HL-60 (cell line): ENCODE data around the gene CFTR.

Experiments
- DNase-seq, 2 experiments: peaks; one replicate each; pipeline ENCODE4 v3.0.0-alpha.2; 2010 to 2020; ENCODE audit warnings: low read depth in 1 of 2, low spot score in 1 of 2
- H3K27ac ChIP-seq: fragments of 250-450 bp; sonication (Bioruptor Pico); replicated peaks from 2 replicates; pipeline ENCODE4 v1.5.1; 2020; ENCODE audit warnings: mild to moderate bottlenecking, moderate library complexity
- H3K27me3 ChIP-seq: fragments of 250-450 bp; sonication (Bioruptor Pico); 2 replicates; pipeline ENCODE4 v1.5.1; 2021; ENCODE audit warnings: mild to moderate bottlenecking, moderate library complexity; ENCODE audit not compliant: insufficient read depth, poor library complexity, severe bottlenecking
- H3K4me3 ChIP-seq: replicated peaks from 2 replicates; pipeline ENCODE4 v1.5.1; 2011; ENCODE audit warnings: mild to moderate bottlenecking, control low read depth, low read length; ENCODE audit not compliant: insufficient read depth
- GABPA ChIP-seq: IDR thresholded peaks from 2 replicates; pipeline ENCODE4 v1.6.1; 2012; ENCODE audit warnings: low read depth
- POLR2AphosphoS5 ChIP-seq: IDR thresholded peaks from 2 replicates; pipeline ENCODE4 v1.6.1; 2012; ENCODE audit warnings: low read depth
- REST ChIP-seq: IDR thresholded peaks from 2 replicates; pipeline ENCODE4 v1.6.1; 2012; ENCODE audit warnings: low read depth; ENCODE audit not compliant: insufficient replicate concordance
- SPI1 ChIP-seq: IDR thresholded peaks from 2 replicates; pipeline ENCODE4 v1.6.1; 2012; ENCODE audit warnings: low read depth, mild to moderate bottlenecking, borderline replicate concordance
- TF ChIP-seq, protein P1 (sequence below): IDR thresholded peaks from one replicate; pipeline ENCODE4 v1.5.1; 2011; ENCODE audit warnings: low read length, control low read depth, inconsistent platforms; ENCODE audit not compliant: insufficient read depth

CFTR gene

GRCh38 chr7:117689406-117689805 lies 209.6 kb downstream of the CFTR start:
- Histone ChIP-seq H3K27ac (no peak overlapping the region), H3K4me3 (no peak overlapping the region), H3K27me3 (no peaks in the 10 kb centered on the region)
- TF ChIP-seq POLR2AphosphoS5 (no peak), GABPA (no peak), SPI1 (no peak)
- DNase-seq: no peak

DNA sequence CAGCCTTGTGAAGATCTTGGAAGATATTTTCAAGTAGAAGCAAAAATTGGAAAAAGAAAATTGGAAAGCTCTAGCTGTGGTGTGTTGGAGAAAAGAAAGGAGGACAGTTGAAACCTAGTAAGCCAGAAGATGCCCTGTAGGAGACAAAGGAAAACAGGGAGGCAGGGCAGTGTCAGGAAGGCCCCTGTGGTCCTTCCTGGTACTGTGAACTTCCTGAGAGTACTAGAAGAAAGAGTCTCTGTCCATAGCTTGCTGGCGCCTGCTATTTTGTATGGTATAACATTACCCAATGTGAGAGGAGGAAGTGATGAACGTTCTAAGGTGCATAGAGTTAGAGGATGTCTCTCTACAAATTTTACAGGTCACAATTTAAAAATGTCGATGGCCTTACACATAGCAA lies 210.3 kb downstream of the CFTR start:
- no peak for DNase-seq
- H3K27me3 ChIP-seq: no peaks in the 10 kb centered on the region
- TF ChIP-seq REST (no peak), GABPA (no peak), POLR2AphosphoS5 (no peak), SPI1 (no peak)
- TF ChIP-seq, protein P1, sequence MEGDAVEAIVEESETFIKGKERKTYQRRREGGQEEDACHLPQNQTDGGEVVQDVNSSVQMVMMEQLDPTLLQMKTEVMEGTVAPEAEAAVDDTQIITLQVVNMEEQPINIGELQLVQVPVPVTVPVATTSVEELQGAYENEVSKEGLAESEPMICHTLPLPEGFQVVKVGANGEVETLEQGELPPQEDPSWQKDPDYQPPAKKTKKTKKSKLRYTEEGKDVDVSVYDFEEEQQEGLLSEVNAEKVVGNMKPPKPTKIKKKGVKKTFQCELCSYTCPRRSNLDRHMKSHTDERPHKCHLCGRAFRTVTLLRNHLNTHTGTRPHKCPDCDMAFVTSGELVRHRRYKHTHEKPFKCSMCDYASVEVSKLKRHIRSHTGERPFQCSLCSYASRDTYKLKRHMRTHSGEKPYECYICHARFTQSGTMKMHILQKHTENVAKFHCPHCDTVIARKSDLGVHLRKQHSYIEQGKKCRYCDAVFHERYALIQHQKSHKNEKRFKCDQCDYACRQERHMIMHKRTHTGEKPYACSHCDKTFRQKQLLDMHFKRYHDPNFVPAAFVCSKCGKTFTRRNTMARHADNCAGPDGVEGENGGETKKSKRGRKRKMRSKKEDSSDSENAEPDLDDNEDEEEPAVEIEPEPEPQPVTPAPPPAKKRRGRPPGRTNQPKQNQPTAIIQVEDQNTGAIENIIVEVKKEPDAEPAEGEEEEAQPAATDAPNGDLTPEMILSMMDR: no peak
- H3K27ac ChIP-seq: no peak overlapping the region
- H3K4me3 ChIP-seq: no peak overlapping the region

- Histone ChIP-seq H3K27me3 (no peaks in the 10 kb centered on the region), H3K4me3 (no peak overlapping the region), H3K27ac (no peak overlapping the region)
- no peak for DNase-seq
- no peak for TF ChIP-seq REST
- no peak for TF ChIP-seq POLR2AphosphoS5
- TF ChIP-seq, protein P1: no peak
- TF ChIP-seq SPI1: no peak
- TF ChIP-seq GABPA: no peak
Measured at GRCh38 chr7:117692338-117692737, 212.5 kb downstream of the CFTR start.

DNA sequence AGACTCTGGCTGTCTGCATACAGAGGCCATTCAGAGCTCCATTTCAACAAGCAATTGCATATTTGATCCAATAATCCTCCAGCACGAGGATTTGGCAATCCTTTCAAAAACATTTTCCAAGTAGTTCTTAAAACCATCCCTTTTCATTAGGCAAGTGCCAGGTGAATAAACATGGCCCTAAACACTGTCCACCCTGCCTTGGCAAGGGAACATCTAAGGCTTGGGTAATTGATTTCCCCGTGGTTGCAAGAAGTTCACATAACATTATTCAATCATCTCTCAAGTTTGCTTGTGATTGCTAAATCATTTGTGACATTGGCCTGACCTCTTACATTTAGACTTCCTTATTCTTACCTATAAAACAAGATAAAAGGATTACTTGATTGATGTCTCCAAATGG lies 218.2 kb downstream of the CFTR start:
- DNase-seq: no peak
- TF ChIP-seq REST (no peak), POLR2AphosphoS5 (no peak), GABPA (no peak), SPI1 (no peak)
- TF ChIP-seq, protein P1: no peak

More for the DNA sequence above, 218.2 kb downstream of the CFTR start:
- H3K27me3 ChIP-seq: no peaks in the 10 kb centered on the region
- H3K4me3 ChIP-seq: no peak overlapping the region
- no peak overlapping the region for H3K27ac ChIP-seq
